IMR-90 (cell line): ENCODE measurements around the gene MMEL1. TPM values are rescaled to one million over a fixed set of nuclear protein-coding genes. Genes with fewer than 3 reads are reported as not detected.

Source experiments
- ATAC-seq: fragments of 200-7000 bp; cut with Tn5 transposase; 2 replicates; pipeline ENCODE4 v1.9.1; 2020; ENCODE audit warnings: low read depth, mild to moderate bottlenecking, moderate library complexity
- BruUV-seq: library from RNA; stranded (reverse); fragments of 400-500 nt; replicated peaks from 2 replicates; lab custom pipeline; 2021; lab: Mats Ljungman, UMichigan
- CTCF ChIA-PET: fragments of 300-600 bp; formaldehyde crosslinking; extraction: SDS; loops from one replicate; lab custom pipeline; 2021; ENCODE audit warnings: antibody characterized with exemption; lab: Yijun Ruan, JAX
- POLR2A ChIA-PET: fragments of 300-600 bp; sonication (Branson Sonifier 250); formaldehyde crosslinking; loops from one replicate; lab custom pipeline; 2022; ENCODE audit warnings: antibody characterized with exemption; ENCODE audit not compliant: unreplicated experiment; lab: Charles Lee
- DNase-seq: peaks from one replicate; pipeline ENCODE4 v3.0.0; 2013
- H2AFZ ChIP-seq: replicated peaks from 2 replicates; pipeline ENCODE3; 2013; ENCODE audit warnings: low read length, mild to moderate bottlenecking; ENCODE audit not compliant: poor library complexity
- H2AK5ac ChIP-seq: 2 replicates; pipeline ENCODE4 v1.6.1; 2013; ENCODE audit warnings: low read depth, low read length, inconsistent platforms
- H2AK9ac ChIP-seq: replicated peaks from 2 replicates; pipeline ENCODE3; 2013; ENCODE audit warnings: mild to moderate bottlenecking, low read depth, low read length, moderate library complexity; ENCODE audit not compliant: poor library complexity
- H2BK120ac ChIP-seq: 2 replicates; pipeline ENCODE4 v1.6.1; 2013; ENCODE audit warnings: low read depth, low read length, inconsistent platforms
- H2BK15ac ChIP-seq: 3 replicates; pipeline ENCODE4 v1.6.1; 2013; ENCODE audit warnings: low read depth, low read length, inconsistent platforms
- H2BK20ac ChIP-seq: 2 replicates; pipeline ENCODE4 v1.6.1; 2013; ENCODE audit warnings: low read depth, mild to moderate bottlenecking, inconsistent platforms, low read length, moderate library complexity
- H2BK5ac ChIP-seq: 2 replicates; pipeline ENCODE4 v1.6.1; 2013; ENCODE audit warnings: mild to moderate bottlenecking, low read depth, low read length, inconsistent platforms; ENCODE audit not compliant: poor library complexity, severe bottlenecking
- H3K14ac ChIP-seq: replicated peaks from 2 replicates; pipeline ENCODE4 v1.6.1; 2013; ENCODE audit warnings: low read depth, low read length, inconsistent platforms
- H3K18ac ChIP-seq: 2 replicates; pipeline ENCODE4 v1.6.1; 2013; ENCODE audit warnings: low read depth, low read length, control low read depth
- H3K23ac ChIP-seq: 2 replicates; pipeline ENCODE4 v1.6.1; 2013; ENCODE audit warnings: low read depth, low read length, inconsistent platforms
- H3K27ac ChIP-seq: 2 replicates; pipeline ENCODE4 v1.5.1; 2013; ENCODE audit warnings: mild to moderate bottlenecking, control low read depth, low read length; ENCODE audit not compliant: insufficient read depth
- H3K27me3 ChIP-seq: 2 replicates; pipeline ENCODE4 v1.6.1; 2013; ENCODE audit warnings: low read length; ENCODE audit not compliant: control insufficient read depth, insufficient read depth
- H3K36me3 ChIP-seq: 2 replicates; pipeline ENCODE4 v1.6.1; 2013; ENCODE audit warnings: low read length, mixed read lengths; ENCODE audit not compliant: control insufficient read depth, insufficient read depth
- H3K4ac ChIP-seq: 2 replicates; pipeline ENCODE4 v1.6.1; 2013; ENCODE audit warnings: low read depth, low read length, inconsistent platforms
- H3K4me1 ChIP-seq: 2 replicates; pipeline ENCODE4 v1.6.1; 2013; ENCODE audit warnings: low read length, mixed read lengths; ENCODE audit not compliant: control insufficient read depth, insufficient read depth
- H3K4me2 ChIP-seq: 2 replicates; pipeline ENCODE4 v1.6.1; 2013; ENCODE audit warnings: low read depth, mild to moderate bottlenecking, control low read depth, low read length, moderate library complexity
- H3K4me3 ChIP-seq: 2 replicates; pipeline ENCODE4 v1.5.1; 2013; ENCODE audit warnings: low read depth, mild to moderate bottlenecking, control low read depth, low read length, moderate library complexity; ENCODE audit not compliant: insufficient read depth
- H3K56ac ChIP-seq: 2 replicates; pipeline ENCODE4 v1.6.1; 2013; ENCODE audit warnings: low read length, inconsistent platforms; ENCODE audit not compliant: insufficient read depth; ENCODE audit errors: extremely low read depth
- H3K79me1 ChIP-seq, 2 experiments: 2 replicates each; pipeline ENCODE4 v1.6.1; 2013; ENCODE audit warnings: low read length in 2 of 2, inconsistent platforms in 1 of 2, low read depth in 1 of 2
- H3K9ac ChIP-seq: 2 replicates; pipeline ENCODE4 v1.6.1; 2013; ENCODE audit warnings: low read depth, low read length, control low read depth
- H3K9me1 ChIP-seq: 2 replicates; pipeline ENCODE4 v1.6.1; 2013; ENCODE audit warnings: low read length, inconsistent platforms; ENCODE audit not compliant: insufficient read depth
- H3K9me3 ChIP-seq: 2 replicates; pipeline ENCODE4 v1.6.1; 2013; ENCODE audit warnings: low read length; ENCODE audit not compliant: control insufficient read depth, insufficient read depth
- H4K20me1 ChIP-seq: 2 replicates; pipeline ENCODE4 v1.6.1; 2013; ENCODE audit warnings: low read length, inconsistent platforms; ENCODE audit not compliant: insufficient read depth
- H4K5ac ChIP-seq: 2 replicates; pipeline ENCODE4 v1.6.1; 2013; ENCODE audit warnings: mild to moderate bottlenecking, low read depth, low read length, control low read depth
- H4K8ac ChIP-seq, 2 experiments: 2 replicates each; pipeline ENCODE4 v1.6.1; 2013; ENCODE audit warnings: low read depth in 2 of 2, low read length in 2 of 2, control low read depth in 1 of 2, inconsistent platforms in 1 of 2
- H4K91ac ChIP-seq: 2 replicates; pipeline ENCODE4 v1.6.1; 2013; ENCODE audit warnings: low read depth, low read length, inconsistent platforms; ENCODE audit not compliant: insufficient read depth
- CEBPB ChIP-seq: IDR thresholded peaks from 2 replicates; pipeline ENCODE4 v1.6.1; 2012; ENCODE audit warnings: low read depth, low read length, improper control_type of control experiment
- CTCF ChIP-seq: conservative IDR thresholded peaks from 2 replicates; pipeline ENCODE4 v1.5.1; 2012; ENCODE audit warnings: mild to moderate bottlenecking, low read depth, low read length, improper control_type of control experiment
- NFE2L2 ChIP-seq: fragments of 150-350 bp; IDR thresholded peaks from 2 replicates; pipeline ENCODE4 v1.6.1; 2016; ENCODE audit warnings: low read depth, mild to moderate bottlenecking, low read length
- USF2 ChIP-seq: fragments of 150-350 bp; IDR thresholded peaks from 2 replicates; pipeline ENCODE4 v1.6.1; 2017; ENCODE audit warnings: mild to moderate bottlenecking, antibody characterized with exemption, low read length, low read depth
- WGBS, 2 experiments: methylation state at CpG; one replicate each; pipeline versions ENCODE4 v1.1.5 to v1.1.7; 2013; ENCODE audit warnings: missing lambda C conversion rate in 2 of 2; ENCODE audit not compliant: insufficient read length in 1 of 2; ENCODE audit errors: extremely low coverage in 2 of 2; 5-methylcytosine and 5-hydroxymethylcytosine counted together
- dilution Hi-C: fragments of 300-500 bp; cut with HindIII; formaldehyde crosslinking; loops from one replicate; pipeline ENCODE4 v1.14.3; 2018; ENCODE audit warnings: low sequenced_read_pairs; ENCODE audit not compliant: unreplicated experiment
- in situ Hi-C: fragments of 300-500 bp; cut with MboI; formaldehyde crosslinking; loops from 3 replicates; pipeline ENCODE4 v1.14.3; 2019; ENCODE audit warnings: low sequenced_read_pairs, inconsistent platforms, mixed read lengths
- intact Hi-C: fragments of 100-400 bp; cut with micrococcal nuclease; formaldehyde crosslinking; loops from 2 replicates; pipeline ENCODE4 v1.10.0; 2022
- polyA plus RNA-seq, 3 experiments: library from polyadenylated mRNA; depleted of rRNA; stranded (reverse); fragments of >200 nt; gene quantifications; 2 replicates each; pipeline ENCODE4 v1.2.3, GENCODE V29; 2012; ENCODE audit warnings: low replicate concordance in 1 of 3
- total RNA-seq: library from RNA; depleted of rRNA; stranded (reverse); fragments of >200 nt; gene quantifications from 2 replicates; pipeline ENCODE4 v1.2.3, GENCODE V29; 2012

MMEL1 gene
- total and polyA plus RNA-seq, 2 of the 4 experiments (the other 2 are of a cell fraction) = under 0.01 to 0.12 TPM

- TF ChIP-seq USF2 = peak; percentile 69
- no peak for TF ChIP-seq NFE2L2
- TF ChIP-seq CEBPB = no peak
- no peak for TF ChIP-seq CTCF
- intact Hi-C loops (no loop called here), dilution Hi-C loops (no loop called here), in situ Hi-C loops (no loop called here)
- no peak overlapping the region for H3K4me3 ChIP-seq
- H3K27me3 ChIP-seq = peaks cover 5% of the 10 kb centered on the region
- no peaks in the 10 kb centered on the region for H3K9me3 ChIP-seq
- no peak overlapping the region for H2BK15ac ChIP-seq
- H3K18ac ChIP-seq = no peak overlapping the region
- H4K8ac ChIP-seq = peak overlapping the region in 1 of 2 experiments; percentile 30; a peak in 2 of 4 replicates
- no peak overlapping the region for H2BK5ac ChIP-seq
- peaks cover 5% of the 10 kb centered on the region for H3K9me1 ChIP-seq
- H4K20me1 ChIP-seq = no peaks in the 10 kb centered on the region; the same call in 1 of the 2 replicates
- CTCF ChIA-PET = interaction anchor here (0.6 kb wide), 1 partner anchor 1083 kb away, joined by 3 read pairs; no protein-coding TSS in a partner anchor
- H2AK9ac ChIP-seq = peak overlapping the region; percentile 63
- H3K56ac ChIP-seq = no peak overlapping the region
- H3K4ac ChIP-seq = 0 out of 2 replicates have a peak overlapping the region, but pooled peaks have one; percentile 38
- peak; percentile 11 for DNase-seq
- no peak overlapping the region; the same call in 1 of the 2 replicates for H3K23ac ChIP-seq
- peaks cover under 1% of the 10 kb centered on the region; the same call in 1 of the 2 replicates for H3K36me3 ChIP-seq
- H2AFZ ChIP-seq = peak overlapping the region; percentile 67
- POLR2A ChIA-PET = no interaction called here
- no peak overlapping the region for H4K5ac ChIP-seq
- no peak for ATAC-seq
- H3K27ac ChIP-seq = no peak overlapping the region
- H2BK20ac ChIP-seq = no peak overlapping the region
- BruUV-seq = no TSS peak
- peaks cover 14% of the 10 kb centered on the region for H3K4me1 ChIP-seq
- H3K79me1 ChIP-seq = peaks cover 0 to 26% of the 10 kb centered on the region in 2 experiments; a peak in 2 of 4 replicates
- H3K4me2 ChIP-seq = peak overlapping the region; percentile 64; the same call in 1 of the 2 replicates
- 10% methylated on average over 6 of the region's 14 CpGs; no CpG with 5 or more reads in 1 of the 2 experiments for WGBS, 2 experiments
- H2AK5ac ChIP-seq = no peak overlapping the region
- 0 out of 2 replicates have a peak overlapping the region, but pooled peaks have one; percentile 53 for H3K14ac ChIP-seq
- H4K91ac ChIP-seq = 0 out of 2 replicates have a peak overlapping the region, but pooled peaks have one; percentile 23
- no peak overlapping the region for H3K9ac ChIP-seq
- no peak overlapping the region for H2BK120ac ChIP-seq
Observed at GRCh38 chr1:2583871-2584351, 48.9 kb downstream of the MMEL1 start.
